ENCODE results near the gene ITGB8.

ITGB8 gene

GRCh38 chr7:20417675-20418382 is 87.1 kb downstream of the ITGB8 start:
- DNase-seq (ENCODE audit: low spot score): no peak

DNA sequence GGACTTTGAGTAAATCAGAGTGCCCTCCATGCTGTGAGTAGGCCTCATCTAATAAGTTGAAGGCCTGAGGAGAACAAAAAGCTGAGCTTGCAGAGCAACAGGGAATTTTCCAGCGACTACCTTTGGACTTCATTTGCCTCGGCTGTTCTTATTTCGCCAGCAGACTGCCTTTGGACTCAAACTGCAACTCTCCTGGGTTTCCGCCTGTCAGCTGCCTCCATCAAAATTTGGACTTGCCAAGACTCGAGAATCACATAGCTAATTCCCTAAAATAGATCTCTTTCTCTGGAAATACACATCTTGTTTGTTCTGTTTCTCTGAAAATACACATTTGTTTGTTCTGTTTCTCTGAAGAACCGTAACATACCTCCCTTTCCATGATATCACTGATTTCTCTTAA is 93.8 kb downstream of the ITGB8 start:
- no peak for DNase-seq (ENCODE audit: low spot score)

- DNase-seq (ENCODE audit: low spot score): no peak
Measured at GRCh38 chr7:20430664-20431063, 100.0 kb downstream of the ITGB8 start.

DNA sequence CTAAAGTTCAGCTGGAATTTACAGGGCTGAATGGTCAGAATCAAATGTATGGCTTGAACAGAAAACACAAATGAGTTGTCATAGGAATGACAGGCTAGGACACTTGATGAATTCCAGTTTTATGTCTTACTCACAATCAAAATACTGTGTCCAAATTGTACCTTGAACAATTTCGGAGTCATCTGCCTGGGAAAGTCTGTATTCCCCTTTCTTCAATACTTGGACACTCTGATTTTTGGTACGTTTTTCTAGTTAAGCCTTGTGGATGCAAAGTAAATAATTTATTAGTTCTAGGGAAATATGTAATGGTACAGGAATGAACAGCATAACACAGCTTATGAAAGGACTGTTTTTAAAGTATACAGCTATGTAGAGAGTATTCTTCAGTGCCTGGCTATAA is 100.4 kb downstream of the ITGB8 start:
- no peak for DNase-seq (ENCODE audit: low spot score)

DNA sequence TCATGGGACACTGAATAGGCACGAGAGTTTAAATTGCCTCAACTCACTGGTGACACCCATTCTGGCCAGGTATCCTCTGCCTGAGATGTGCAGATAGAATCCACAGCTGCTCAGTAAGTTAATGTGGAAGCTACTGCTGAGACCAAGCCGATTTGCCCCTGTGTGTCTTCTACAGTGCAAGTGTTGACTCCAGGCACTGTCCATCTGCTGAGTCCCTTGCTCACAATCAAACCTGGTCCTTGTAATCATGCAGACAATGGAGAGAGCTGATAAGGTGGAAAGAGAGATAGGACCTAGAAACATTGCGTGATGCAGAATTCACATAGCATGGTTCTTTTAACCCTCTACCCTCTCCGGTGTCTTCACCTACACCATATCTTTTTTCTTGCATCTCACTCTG is 101.4 kb downstream of the ITGB8 start:
- no peak for DNase-seq (ENCODE audit: low spot score)

GRCh38 chr7:20435305-20435704 is 104.6 kb downstream of the ITGB8 start:
- peak; percentile 67 for DNase-seq (ENCODE audit: low spot score)

- no peak for DNase-seq (ENCODE audit: low spot score)
Measured at GRCh38 chr7:20438248-20438647, 107.5 kb downstream of the ITGB8 start.

GRCh38 chr7:20438694-20439376 is 108.1 kb downstream of the ITGB8 start:
- no peak for DNase-seq (ENCODE audit: low spot score)

GRCh38 chr7:20439416-20440185 is 108.9 kb downstream of the ITGB8 start:
- no peak for DNase-seq (ENCODE audit: low spot score)

DNA sequence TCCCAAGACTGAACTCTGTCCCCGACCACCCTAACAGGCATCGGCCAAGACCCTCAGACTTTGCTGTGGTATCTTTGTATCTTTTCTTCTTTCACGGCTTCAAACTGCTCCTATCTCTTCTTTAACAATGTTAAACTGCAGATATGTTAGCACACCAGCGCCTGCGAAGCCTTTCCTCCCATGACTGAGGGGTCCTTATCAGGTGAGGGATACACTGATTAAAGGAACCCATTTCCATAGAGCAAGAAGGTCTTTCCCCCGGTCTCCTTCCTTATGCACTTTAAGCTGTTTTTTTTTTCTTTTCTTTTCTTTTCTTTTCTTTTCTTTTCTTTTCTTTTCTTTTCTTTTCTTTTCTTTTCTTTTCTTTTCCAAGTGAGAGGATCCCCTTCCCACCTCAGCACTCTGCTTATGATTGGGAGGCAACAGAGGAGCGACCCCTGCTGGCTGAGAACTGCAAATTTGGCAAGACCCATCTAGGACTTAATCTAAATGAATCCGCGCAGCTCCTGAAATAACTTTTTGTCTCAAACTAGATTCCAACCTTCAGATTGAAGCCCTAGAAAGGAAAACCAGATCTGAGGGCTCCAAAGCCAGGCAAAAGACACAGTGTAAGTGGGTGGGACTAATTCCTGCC is 109.9 kb downstream of the ITGB8 start:
- no peak for DNase-seq (ENCODE audit: low spot score)

GRCh38 chr7:20441346-20441745 is 110.6 kb downstream of the ITGB8 start:
- no peak for DNase-seq (ENCODE audit: low spot score)

GRCh38 chr7:20441991-20442441 is 111.3 kb downstream of the ITGB8 start:
- DNase-seq (ENCODE audit: low spot score): no peak

- DNase-seq (ENCODE audit: low spot score): no peak
Measured at GRCh38 chr7:20442951-20443350, 112.3 kb downstream of the ITGB8 start.

DNA sequence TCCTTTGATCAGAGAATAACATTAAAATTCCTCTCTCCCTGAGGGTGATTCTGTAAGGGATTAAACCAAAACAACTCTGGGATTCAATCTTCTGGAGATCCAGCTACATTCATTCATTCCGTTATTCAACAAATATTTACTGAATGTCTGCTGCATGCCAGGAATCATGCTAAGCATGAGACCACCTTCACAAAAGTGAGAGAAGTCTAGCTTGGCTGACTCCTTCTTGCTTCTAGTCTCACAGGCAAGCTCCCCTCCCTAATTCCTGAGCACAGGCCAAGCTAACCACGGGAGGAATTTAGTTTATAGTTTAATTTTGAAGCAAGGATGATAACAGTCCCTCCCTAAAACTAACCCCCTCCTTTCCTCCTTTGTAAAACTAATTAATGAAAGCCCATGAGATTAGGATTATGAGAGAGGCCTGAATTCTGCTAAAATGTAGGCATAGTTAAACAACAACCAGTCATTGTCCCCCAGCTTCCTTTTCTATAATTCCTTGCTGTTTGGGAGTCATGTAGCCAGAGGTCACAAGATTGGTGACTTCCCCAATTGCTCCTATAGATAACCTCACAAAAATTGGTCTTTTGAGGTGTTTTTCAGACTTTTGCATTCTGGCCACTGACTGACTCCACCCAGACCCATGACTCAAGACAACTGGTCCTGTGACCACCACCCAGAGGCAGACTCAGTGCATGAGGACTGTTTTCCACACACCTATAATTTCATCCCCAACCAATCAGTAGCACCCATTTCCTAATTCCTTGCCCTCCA is 113.5 kb downstream of the ITGB8 start:
- peak; percentile 18 for DNase-seq (ENCODE audit: low spot score)

- no peak for DNase-seq (ENCODE audit: low spot score)
Measured at GRCh38 chr7:20447021-20447650, 116.4 kb downstream of the ITGB8 start.

- no peak for DNase-seq (ENCODE audit: low spot score)
Measured at GRCh38 chr7:20449176-20449575, 118.5 kb downstream of the ITGB8 start.

DNA sequence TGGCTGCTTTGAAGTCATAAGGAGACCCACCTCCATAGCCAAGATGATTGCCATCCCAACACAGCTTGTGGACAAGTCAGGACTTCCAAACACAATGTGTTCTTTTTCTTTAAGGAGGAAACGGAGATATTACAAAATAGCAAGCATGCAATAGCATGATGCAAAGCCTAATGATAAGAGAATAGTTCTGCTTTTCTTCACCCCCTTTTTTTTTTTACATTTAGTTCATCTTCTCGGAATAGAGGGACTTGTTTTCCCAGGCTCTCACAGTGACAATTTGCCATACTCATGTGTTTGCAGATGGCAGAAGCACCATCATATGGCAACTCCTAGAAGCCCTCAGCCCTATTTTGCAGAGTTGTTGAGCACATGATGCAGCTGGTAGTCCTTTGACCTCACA is 119.8 kb downstream of the ITGB8 start:
- no peak for DNase-seq (ENCODE audit: low spot score)

DNA sequence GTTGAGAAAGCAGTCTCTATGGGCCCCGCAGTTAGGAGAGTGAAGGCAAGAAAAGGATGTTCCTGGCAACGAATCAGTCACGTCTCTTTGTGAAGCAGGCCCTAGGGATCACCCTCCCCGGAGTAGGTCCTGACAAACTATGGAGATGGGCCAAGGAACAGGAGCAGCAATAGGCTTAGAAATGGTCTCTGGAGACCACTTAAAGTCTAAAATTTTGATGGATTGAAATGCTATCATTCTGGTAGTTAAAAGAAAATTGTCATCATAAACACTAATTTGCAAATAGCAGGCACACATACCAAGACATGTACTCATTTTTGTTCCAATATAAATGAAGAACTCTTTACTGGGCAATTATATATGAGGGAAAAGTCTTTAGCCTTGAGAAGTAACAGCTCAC is 123.5 kb downstream of the ITGB8 start:
- DNase-seq (ENCODE audit: low spot score): no peak

GRCh38 chr7:20456701-20457100 is 126.0 kb downstream of the ITGB8 start:
- no peak for DNase-seq (ENCODE audit: low spot score)

DNA sequence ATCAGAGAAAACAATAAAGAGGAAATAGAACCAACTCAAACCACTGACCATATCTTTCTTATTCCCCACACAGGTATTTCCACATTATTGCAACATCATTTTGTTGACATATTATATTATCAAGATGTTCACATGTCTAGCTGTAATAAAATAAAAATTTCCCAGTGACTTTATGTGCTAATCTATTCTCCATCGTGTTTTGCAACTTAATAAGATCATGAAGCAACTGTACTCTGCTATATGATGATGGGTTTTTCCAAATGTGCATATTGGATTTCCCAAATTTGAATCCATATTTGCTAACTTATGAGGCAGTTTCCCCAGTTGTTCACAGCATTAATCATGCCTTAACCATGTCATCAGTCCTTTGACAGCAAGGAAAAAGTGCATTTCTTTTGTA is 127.8 kb downstream of the ITGB8 start:
- no peak for DNase-seq (ENCODE audit: low spot score)

DNA sequence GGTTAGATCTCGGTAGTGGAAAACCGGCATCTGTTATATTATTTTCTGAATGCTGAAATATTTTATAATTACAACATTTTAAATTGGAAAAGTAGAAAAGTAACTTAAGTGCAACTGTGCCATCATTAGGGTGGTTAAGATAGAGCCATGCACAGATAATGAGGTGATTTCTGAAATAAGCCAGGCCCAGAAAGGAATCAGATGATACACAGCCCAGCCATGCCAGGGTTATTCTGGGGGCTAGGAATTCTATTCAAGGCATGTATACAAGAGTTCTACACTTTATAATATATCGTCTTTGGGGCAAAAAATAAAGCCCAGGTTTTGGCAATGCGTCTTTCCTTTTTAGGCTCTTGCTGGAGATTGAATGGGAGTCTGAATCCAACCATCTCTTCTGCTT is 128.7 kb downstream of the ITGB8 start:
- no peak for DNase-seq (ENCODE audit: low spot score)

All from AG08395 (cell line).